Fibroblast of lung (primary cell): ENCODE results near the gene POFUT2. TPM values are rescaled to one million over a fixed set of nuclear protein-coding genes. Genes with fewer than 3 reads are reported as not detected.
A peak's percentile ranks its signal among the peaks of the same experiment; 100 is the strongest.

Experiments used
- DNase-seq, 2 donors: peaks; one replicate each; pipeline versions ENCODE4 v3.0.0 to v3.0.0-alpha.2; 2010; ENCODE audit warnings: low read depth in 2 of 2
- H2AFZ ChIP-seq: 2 replicates; pipeline ENCODE4 v1.5.1; 2012; ENCODE audit warnings: low read length, control low read depth, inconsistent platforms
- H3K27ac ChIP-seq: 2 replicates; pipeline ENCODE4 v1.5.1; 2011; ENCODE audit warnings: low read length, control low read depth; ENCODE audit not compliant: insufficient read depth
- H3K27me3 ChIP-seq: 2 replicates; pipeline ENCODE4 v1.5.1; 2011; ENCODE audit warnings: mild to moderate bottlenecking, low read length; ENCODE audit not compliant: control insufficient read depth, insufficient read depth
- H3K36me3 ChIP-seq: 2 replicates; pipeline ENCODE4 v1.5.1; 2011; ENCODE audit warnings: low read length; ENCODE audit not compliant: control insufficient read depth, insufficient read depth
- H3K4me1 ChIP-seq: 2 replicates; pipeline ENCODE4 v1.5.1; 2011; ENCODE audit warnings: low read length; ENCODE audit not compliant: control insufficient read depth, insufficient read depth; ENCODE audit errors: extremely low read depth
- H3K4me2 ChIP-seq: 2 replicates; pipeline ENCODE4 v1.5.1; 2011; ENCODE audit warnings: low read length, control low read depth; ENCODE audit not compliant: insufficient read depth; ENCODE audit errors: extremely low read depth
- H3K4me3 ChIP-seq, 4 experiments: fragments of 200-600 bp in 1 of 4; sonication (generic) in 1 of 4; replicated peaks in 1 of 4; 2 replicates each; pipeline ENCODE4 v1.5.1; 2011 to 2016; ENCODE audit warnings: low read length in 4 of 4, low read depth in 3 of 4, mild to moderate bottlenecking in 3 of 4, control low read depth in 2 of 4, inconsistent platforms in 1 of 4, mixed read lengths in 1 of 4; ENCODE audit not compliant: insufficient read depth in 1 of 4; ENCODE audit errors: control extremely low read depth in 1 of 4
- H3K79me2 ChIP-seq: 2 replicates; pipeline ENCODE4 v1.5.1; 2012; ENCODE audit warnings: mild to moderate bottlenecking, low read length, inconsistent platforms; ENCODE audit not compliant: control insufficient read depth, insufficient read depth
- H3K9ac ChIP-seq: 2 replicates; pipeline ENCODE4 v1.5.1; 2011; ENCODE audit warnings: mild to moderate bottlenecking, low read length, control low read depth; ENCODE audit not compliant: insufficient read depth
- H3K9me3 ChIP-seq: 2 replicates; pipeline ENCODE4 v1.5.1; 2012; ENCODE audit warnings: low read depth, low read length; ENCODE audit not compliant: control insufficient read depth, insufficient read depth
- H4K20me1 ChIP-seq: 2 replicates; pipeline ENCODE4 v1.5.1; 2011; ENCODE audit warnings: low read length; ENCODE audit not compliant: control insufficient read depth, insufficient read depth; ENCODE audit errors: extremely low read depth
- CTCF ChIP-seq, 2 donors: IDR thresholded peaks in 1 of 2; conservative IDR thresholded peaks in 1 of 2; 1 replicate in 1 of 2; 2 replicates in 1 of 2; pipeline ENCODE4 v1.5.1; 2011 to 2012; ENCODE audit warnings: low read length in 2 of 2, control low read depth in 1 of 2, inconsistent platforms in 1 of 2, low read depth in 1 of 2, mild to moderate bottlenecking in 1 of 2
- EZH2 ChIP-seq: IDR thresholded peaks from 2 replicates; pipeline ENCODE4 v1.5.1; 2012; ENCODE audit warnings: low read length, control low read depth, mild to moderate bottlenecking; ENCODE audit errors: missing control alignments
- polyA plus RNA-seq, 2 donors: library from polyadenylated mRNA; depleted of rRNA in 1 of 2; stranded (reverse) in 1 of 2; unstranded in 1 of 2; fragments of >200 nt; gene quantifications; 2 replicates each; pipeline ENCODE4 v1.2.1, GENCODE V29; 2011 to 2012; ENCODE audit warnings: missing spikeins in 1 of 2
- total RNA-seq: library from RNA; depleted of rRNA; stranded (reverse); fragments of >200 nt; gene quantifications from 2 replicates; pipeline ENCODE4 v1.2.1, GENCODE V29; 2014

The POFUT2 gene
- total and polyA plus RNA-seq, 2 donors (not counting 1 experiment from before 2014, with no cell fraction given) = 56.0 to 60.3 TPM

GRCh38 chr21:45302082-45303061 is 14.7 kb upstream of the POFUT2 start:
- H3K4me1 ChIP-seq = peaks cover 16% of the 10 kb centered on the region
- H3K79me2 ChIP-seq = no peaks in the 10 kb centered on the region
- no peaks in the 10 kb centered on the region for H3K27me3 ChIP-seq
- no peaks in the 10 kb centered on the region for H4K20me1 ChIP-seq
- H3K4me2 ChIP-seq = no peak overlapping the region
- H2AFZ ChIP-seq = no peak overlapping the region
- H3K36me3 ChIP-seq = no peaks in the 10 kb centered on the region
- H3K9ac ChIP-seq = peak overlapping the region; percentile 39
- no peak overlapping the region for H3K4me3 ChIP-seq
- H3K27ac ChIP-seq = peak overlapping the region; percentile 52
- H3K9me3 ChIP-seq = no peaks in the 10 kb centered on the region
- no peak for TF ChIP-seq CTCF (conservative IDR thresholded peaks at IDR 0.05 in 1 of 2, IDR thresholded peaks at IDR 0.05 in 1 of 2; ENCODE audit: low read depth in 1 of 2, low read length in 2 of 2)
- no peak for TF ChIP-seq EZH2
- DNase-seq = peak in 1 of 2 donors; percentile 56

DNA sequence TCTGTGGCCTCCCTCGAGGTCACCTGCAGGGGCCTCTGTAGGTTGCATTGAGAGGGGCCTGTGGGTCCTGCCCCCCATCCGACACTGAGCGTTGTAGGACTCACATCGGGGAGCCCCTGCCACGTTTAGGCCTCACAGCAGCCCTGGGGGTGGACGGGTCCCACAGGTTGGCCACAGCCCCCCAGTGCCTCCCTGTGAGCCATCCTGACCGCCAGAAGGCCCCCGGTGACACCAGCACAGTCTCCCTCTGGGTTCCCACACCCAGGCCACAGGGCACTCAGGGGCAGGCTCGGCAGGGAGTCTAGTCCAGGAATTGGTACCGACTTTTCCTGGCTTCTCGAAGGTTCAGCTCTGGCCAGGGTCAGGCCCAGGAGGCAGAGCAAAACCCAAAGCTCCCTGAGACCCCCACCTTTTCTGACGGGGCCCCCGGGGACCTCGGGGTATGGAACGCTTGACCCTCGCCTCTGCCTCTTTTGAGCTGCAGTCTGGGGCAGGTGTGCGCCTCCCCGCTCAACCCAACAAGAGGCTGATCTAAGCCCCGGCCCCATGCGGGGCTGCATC is 13.9 kb upstream of the POFUT2 start:
- Histone ChIP-seq H3K9ac (no peak overlapping the region), H3K4me1 (peaks cover 9% of the 10 kb centered on the region), H3K4me2 (no peak overlapping the region), H3K36me3 (no peaks in the 10 kb centered on the region), H3K27ac (peak overlapping the region; percentile 77), H4K20me1 (no peaks in the 10 kb centered on the region), H3K27me3 (no peaks in the 10 kb centered on the region), H2AFZ (no peak overlapping the region), H3K4me3 (no peak overlapping the region), H3K9me3 (no peaks in the 10 kb centered on the region), H3K79me2 (no peaks in the 10 kb centered on the region)
- DNase-seq = no peak
- no peak for TF ChIP-seq EZH2
- TF ChIP-seq CTCF (conservative IDR thresholded peaks at IDR 0.05 in 1 of 2, IDR thresholded peaks at IDR 0.05 in 1 of 2; ENCODE audit: low read depth in 1 of 2, low read length in 2 of 2) = no peak

DNA sequence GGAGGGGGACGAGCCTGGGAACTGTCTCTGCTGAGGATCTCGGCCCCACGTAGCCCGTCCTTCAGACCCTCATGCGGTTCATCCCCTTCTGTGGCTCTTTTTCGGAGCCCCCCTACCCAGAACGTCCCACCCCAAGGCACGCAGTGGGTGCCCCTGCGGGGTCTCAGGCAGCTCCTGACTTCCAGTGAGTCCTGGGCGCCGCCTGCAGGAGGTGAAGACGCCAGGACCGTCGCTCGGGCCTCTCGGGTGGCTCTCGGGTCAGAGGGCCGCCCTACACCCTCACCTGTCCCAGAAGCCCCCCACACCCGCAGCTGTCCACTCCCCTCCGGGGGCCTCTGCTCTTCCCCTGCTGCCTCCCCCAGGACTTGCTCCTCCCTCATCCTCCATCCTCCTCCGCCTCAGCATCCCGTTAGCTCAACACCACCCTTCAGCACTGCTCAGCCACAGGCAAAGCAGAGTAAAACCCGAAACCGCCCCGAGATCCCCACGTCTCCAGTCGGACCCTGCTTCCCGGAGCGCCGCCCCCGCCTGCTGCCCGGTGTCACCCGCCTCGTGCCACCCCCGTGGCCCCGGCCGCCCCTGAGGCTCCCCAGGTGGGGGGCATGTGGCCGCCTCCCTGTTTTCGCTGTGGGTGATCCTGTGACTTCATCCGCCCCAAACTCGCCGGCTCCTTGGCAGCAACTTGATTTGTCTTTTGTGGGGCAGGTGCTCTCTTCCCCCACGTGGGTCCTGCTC is 13.3 kb upstream of the POFUT2 start:
- peak overlapping the region; percentile 77 for H3K27ac ChIP-seq
- H3K4me3 ChIP-seq = no peak overlapping the region
- peaks cover 6% of the 10 kb centered on the region for H3K4me1 ChIP-seq
- H2AFZ ChIP-seq = no peak overlapping the region
- DNase-seq = no peak
- H4K20me1 ChIP-seq = no peaks in the 10 kb centered on the region
- H3K4me2 ChIP-seq = no peak overlapping the region
- no peaks in the 10 kb centered on the region for H3K27me3 ChIP-seq
- no peaks in the 10 kb centered on the region for H3K9me3 ChIP-seq
- no peaks in the 10 kb centered on the region for H3K36me3 ChIP-seq
- TF ChIP-seq CTCF (conservative IDR thresholded peaks at IDR 0.05 in 1 of 2, IDR thresholded peaks at IDR 0.05 in 1 of 2; ENCODE audit: low read depth in 1 of 2, low read length in 2 of 2) = no peak
- no peak for TF ChIP-seq EZH2
- no peaks in the 10 kb centered on the region for H3K79me2 ChIP-seq
- H3K9ac ChIP-seq = peak overlapping the region; percentile 70
